H7 (cell line): ENCODE data around the gene KDM1B. TPM values are rescaled to one million over a fixed set of nuclear protein-coding genes. Genes with fewer than 3 reads are reported as not detected.
A peak's percentile ranks its signal among the peaks of the same experiment; 100 is the strongest.

Experiments
- DNase-seq: peaks from one replicate; pipeline ENCODE4 v3.0.0; 2012
- H3K27me3 ChIP-seq: 2 replicates; pipeline ENCODE4 v1.6.0; 2011; ENCODE audit warnings: mild to moderate bottlenecking, low read length; ENCODE audit not compliant: control insufficient read depth, insufficient read depth
- H3K36me3 ChIP-seq: replicated peaks from 2 replicates; pipeline ENCODE4 v1.5.1; 2011; ENCODE audit warnings: low read length; ENCODE audit not compliant: control insufficient read depth, insufficient read depth
- H3K4me3 ChIP-seq: 2 replicates; pipeline ENCODE4 v1.5.1; 2011; ENCODE audit warnings: low read depth, mild to moderate bottlenecking, control low read depth, low read length, moderate library complexity; ENCODE audit not compliant: insufficient read depth
- total RNA-seq: library from RNA; depleted of rRNA; stranded (reverse); fragments of >200 nt; shearing (Covaris generic); gene quantifications from 2 replicates; pipeline ENCODE4 v1.2.3, GENCODE V29; 2014; rRNA removed

KDM1B gene
- total RNA-seq, 1 experiment from 2014 or later: 6.8 TPM

GRCh38 chr6:18262702-18263417 is 107.6 kb downstream of the KDM1B start:
- peak; percentile 40 for DNase-seq
- peak overlapping the region; percentile 88 for H3K4me3 ChIP-seq
- H3K27me3 ChIP-seq: no peaks in the 10 kb centered on the region; the same call in 1 of the 2 replicates
- peaks cover 4% of the 10 kb centered on the region for H3K36me3 ChIP-seq

- H3K27me3 ChIP-seq: no peaks in the 10 kb centered on the region; the same call in 1 of the 2 replicates
- DNase-seq: no peak
- H3K36me3 ChIP-seq: peaks cover 2% of the 10 kb centered on the region; the same call in 1 of the 2 replicates
- peak overlapping the region; percentile 88 for H3K4me3 ChIP-seq
Observed at GRCh38 chr6:18263418-18264218, 108.4 kb downstream of the KDM1B start.

GRCh38 chr6:18264219-18264922 is 109.1 kb downstream of the KDM1B start, which contains the start of gene DEK:
DEK (minus strand) TSS chr6:18264530; CDS start chr6:18263987, 543 bp downstream.
- H3K27me3 ChIP-seq: no peaks in the 10 kb centered on the region; the same call in 1 of the 2 replicates
- H3K4me3 ChIP-seq: peak within 1 kb of the TSS; percentile 88
- peaks cover 2% of the 10 kb centered on the region; the same call in 1 of the 2 replicates for H3K36me3 ChIP-seq
- peak; percentile 97 for DNase-seq

DNA sequence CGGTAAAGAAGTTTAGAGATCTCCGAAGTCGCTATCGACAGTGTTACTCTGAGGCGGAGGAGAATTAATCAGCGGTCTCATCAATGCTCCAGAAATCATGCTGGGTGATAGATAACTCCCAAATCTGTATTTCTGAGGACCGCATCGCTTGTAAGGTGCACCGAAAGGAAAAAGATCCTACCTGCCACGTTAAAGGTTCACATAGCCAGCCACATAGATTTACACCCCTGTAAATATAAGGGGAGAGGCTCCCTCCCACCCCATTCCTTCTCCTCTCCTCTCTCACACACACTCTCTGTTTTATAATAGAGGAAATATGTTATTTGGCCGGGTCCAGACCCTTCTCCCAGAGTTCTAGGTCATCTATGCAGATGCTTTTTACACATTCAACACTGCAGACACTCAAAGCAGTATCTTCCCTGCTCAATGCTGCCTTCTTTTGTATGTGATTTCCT is 109.7 kb downstream of the KDM1B start:
- H3K4me3 ChIP-seq: peak overlapping the region; percentile 88
- no peak for DNase-seq
- H3K27me3 ChIP-seq: no peaks in the 10 kb centered on the region; the same call in 1 of the 2 replicates
- peaks cover 2% of the 10 kb centered on the region; the same call in 1 of the 2 replicates for H3K36me3 ChIP-seq

DNA sequence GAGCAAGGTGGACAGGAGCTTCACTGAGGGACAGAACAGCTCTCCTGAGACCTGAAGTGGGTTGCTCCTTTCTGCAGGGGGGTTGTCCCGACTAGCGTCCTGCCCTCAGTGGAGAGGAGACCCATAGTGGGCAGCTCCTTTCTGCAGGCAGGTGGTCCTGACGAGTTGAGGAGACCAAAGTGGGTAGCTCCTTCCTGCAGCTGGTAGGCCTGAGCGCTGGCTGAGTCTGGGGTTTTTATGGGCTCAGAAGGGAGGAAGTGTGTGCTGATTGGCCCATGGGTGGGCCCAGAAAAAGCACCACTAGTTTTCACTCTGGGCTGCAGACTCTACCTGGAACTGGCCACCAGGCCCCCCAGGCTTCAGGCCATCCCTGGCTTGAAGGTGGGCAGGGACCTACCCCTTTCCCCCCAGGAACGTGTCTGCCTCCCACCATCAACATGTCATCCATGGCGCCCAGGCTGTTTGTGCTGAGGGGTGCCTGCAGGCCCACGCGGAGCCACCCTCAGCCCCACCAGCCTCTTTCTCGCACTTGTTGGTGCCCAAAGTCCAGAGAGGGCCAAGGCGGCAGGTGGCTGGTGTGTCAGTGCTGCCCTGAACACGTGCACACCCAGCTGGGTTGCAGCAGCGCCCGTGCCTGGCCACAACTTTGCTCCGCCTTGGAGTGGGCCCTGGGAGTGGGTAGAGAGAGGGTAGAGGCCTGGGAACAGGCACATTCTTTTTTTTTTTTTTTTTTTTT is 110.7 kb downstream of the KDM1B start:
- DNase-seq: no peak
- Histone ChIP-seq H3K27me3 (no peaks in the 10 kb centered on the region; the same call in 1 of the 2 replicates), H3K36me3 (no peaks in the 10 kb centered on the region), H3K4me3 (no peak overlapping the region)

DNA sequence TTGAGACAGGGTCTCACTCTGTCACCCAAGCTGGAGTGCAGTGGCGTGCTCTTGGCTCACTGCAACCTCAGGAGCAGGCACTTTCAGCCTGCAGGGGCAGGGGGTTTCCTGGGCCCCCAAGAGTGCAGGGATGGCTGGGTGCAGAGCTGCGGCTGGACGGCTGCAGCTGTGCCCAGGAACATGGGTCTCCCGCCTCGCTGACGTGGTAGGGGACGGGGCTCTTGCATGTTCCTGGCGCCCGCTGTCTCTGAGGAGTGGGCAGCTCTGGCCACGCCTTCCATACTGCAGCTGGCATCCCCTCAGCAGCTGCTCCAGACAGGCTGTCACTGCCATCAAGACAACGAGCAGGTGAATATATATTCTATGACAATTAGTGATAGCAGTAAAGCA is 111.3 kb downstream of the KDM1B start:
- Histone ChIP-seq H3K36me3 (no peaks in the 10 kb centered on the region), H3K4me3 (no peak overlapping the region), H3K27me3 (no peaks in the 10 kb centered on the region; the same call in 1 of the 2 replicates)
- DNase-seq: no peak

GRCh38 chr6:18268066-18268465 is 112.8 kb downstream of the KDM1B start:
- DNase-seq: no peak
- H3K36me3 ChIP-seq: no peaks in the 10 kb centered on the region
- H3K4me3 ChIP-seq: no peak overlapping the region
- H3K27me3 ChIP-seq: no peaks in the 10 kb centered on the region; the same call in 1 of the 2 replicates

DNA sequence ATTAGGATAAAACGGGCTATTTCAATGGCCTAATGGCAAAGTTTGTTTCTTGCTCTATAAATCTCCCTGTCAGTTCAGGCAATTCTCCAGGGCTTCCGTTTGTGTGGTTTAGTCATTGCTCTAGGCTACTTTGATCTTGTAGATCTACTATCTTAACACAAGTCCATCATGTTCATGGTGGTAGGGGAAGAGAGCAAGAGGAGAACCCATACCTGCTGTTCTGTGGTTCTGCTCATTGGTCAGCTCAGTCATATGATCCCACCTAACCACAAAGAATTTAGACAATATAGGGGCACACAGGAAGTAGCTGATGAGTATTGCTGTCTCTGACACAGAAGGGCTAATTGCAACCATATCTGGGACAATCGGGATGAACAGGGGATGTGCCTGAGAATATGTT is 114.0 kb downstream of the KDM1B start:
- no peaks in the 10 kb centered on the region for H3K36me3 ChIP-seq
- H3K27me3 ChIP-seq: no peaks in the 10 kb centered on the region; the same call in 1 of the 2 replicates
- DNase-seq: no peak
- H3K4me3 ChIP-seq: no peak overlapping the region

DNA sequence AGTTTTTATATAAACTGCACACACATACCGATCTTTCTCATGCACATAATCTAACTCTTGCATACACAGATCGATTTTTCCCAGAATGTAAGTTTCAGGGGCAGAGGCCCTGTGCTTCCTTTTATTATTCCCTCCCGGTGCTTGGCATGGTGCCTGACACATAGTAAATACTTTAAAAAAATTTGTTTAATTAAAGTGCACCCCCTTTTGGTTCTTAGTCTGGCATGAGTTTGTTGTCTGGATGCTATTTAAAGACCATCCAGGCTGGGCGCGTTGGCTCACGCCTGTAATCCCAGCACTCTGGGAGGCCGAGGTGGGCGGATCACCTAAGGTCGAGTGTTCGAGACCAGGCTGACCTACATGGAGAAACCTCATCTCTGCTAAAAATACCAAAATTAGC is 114.5 kb downstream of the KDM1B start:
- H3K27me3 ChIP-seq: no peaks in the 10 kb centered on the region; the same call in 1 of the 2 replicates
- no peak overlapping the region for H3K4me3 ChIP-seq
- DNase-seq: no peak
- H3K36me3 ChIP-seq: no peaks in the 10 kb centered on the region

DNA sequence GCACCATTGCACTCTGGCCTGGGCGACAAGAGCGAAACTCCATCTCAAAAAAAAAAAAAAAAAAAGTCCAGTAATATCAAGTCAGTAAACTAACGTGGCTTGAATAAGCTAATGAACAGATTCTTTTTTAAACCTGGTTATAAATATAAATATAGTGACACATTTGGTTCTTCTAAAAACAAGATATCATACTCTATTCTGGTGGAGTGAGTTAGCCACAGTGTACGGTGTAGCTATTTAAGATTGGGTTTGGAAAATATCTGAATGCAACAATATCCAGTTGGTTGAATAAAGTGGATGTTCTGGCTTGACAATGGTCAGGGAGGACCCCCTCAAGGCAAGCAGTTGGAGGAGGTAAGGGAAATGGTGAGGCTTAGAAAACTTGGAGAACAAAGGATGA is 115.0 kb downstream of the KDM1B start:
- no peak for DNase-seq
- Histone ChIP-seq H3K36me3 (no peaks in the 10 kb centered on the region), H3K27me3 (no peaks in the 10 kb centered on the region; the same call in 1 of the 2 replicates), H3K4me3 (no peak overlapping the region)

Other genes with a start within 250 kb of the KDM1B start
- gene KIF13A, start 167.8 kb upstream of the KDM1B start, total RNA-seq: 21.0 and 25.8 TPM in 2 replicates
- 1.0 and 1.5 TPM in 2 replicates for gene NHLRC1, start 32.7 kb upstream of the KDM1B start, total RNA-seq
- gene TPMT, start 345 bp upstream of the KDM1B start, total RNA-seq: 20.9 and 22.5 TPM in 2 replicates
- 156 and 241 TPM in 2 replicates for gene DEK, start 109.1 kb downstream of the KDM1B start, total RNA-seq
- 1.4 and 1.7 TPM in 2 replicates for gene RNF144B, start 231.9 kb downstream of the KDM1B start, total RNA-seq